ENCODE results near the gene GJB2.

GJB2 gene

GRCh38 chr13:20191311-20192157 is 1.2 kb downstream of the GJB2 start:
- DNase-seq: no peak

GRCh38 chr13:20190481-20191310 is 2.0 kb downstream of the GJB2 start:
- no peak for DNase-seq

- DNase-seq: no peak
Observed at GRCh38 chr13:20190076-20190475, 2.7 kb downstream of the GJB2 start.

- DNase-seq: no peak
Observed at GRCh38 chr13:20188667-20189553, 3.8 kb downstream of the GJB2 start.

GRCh38 chr13:20186771-20187170 is 6.0 kb downstream of the GJB2 start:
- no peak for DNase-seq

GRCh38 chr13:20185366-20186056 is 7.2 kb downstream of the GJB2 start:
- DNase-seq: no peak

- peak; percentile 64 for DNase-seq
Observed at GRCh38 chr13:20182231-20182846, 10.4 kb downstream of the GJB2 start.

- no peak for DNase-seq
Observed at GRCh38 chr13:20181188-20181587, 11.6 kb downstream of the GJB2 start.

GRCh38 chr13:20178156-20178555 is 14.6 kb downstream of the GJB2 start:
- no peak for DNase-seq

GRCh38 chr13:20177049-20177831 is 15.5 kb downstream of the GJB2 start:
- DNase-seq: no peak

GRCh38 chr13:20175907-20176652 is 16.7 kb downstream of the GJB2 start:
- DNase-seq: no peak

GRCh38 chr13:20175406-20175794 is 17.3 kb downstream of the GJB2 start:
- DNase-seq: no peak

- peak; percentile 4 for DNase-seq
Observed at GRCh38 chr13:20174656-20175405, 17.9 kb downstream of the GJB2 start.

GRCh38 chr13:20173116-20173746 is 19.5 kb downstream of the GJB2 start:
- DNase-seq: no peak

GRCh38 chr13:20171364-20171763 is 21.4 kb downstream of the GJB2 start:
- DNase-seq: no peak

- no peak for DNase-seq
Observed at GRCh38 chr13:20170921-20171320, 21.8 kb downstream of the GJB2 start.

GRCh38 chr13:20168396-20168795 is 24.3 kb downstream of the GJB2 start:
- no peak for DNase-seq

GRCh38 chr13:20165417-20166257 is 27.1 kb downstream of the GJB2 start:
- DNase-seq: peak; percentile 10

Measured in NCI-H510A treated with DMSO at 0.1 percent for 48 hours (cell line).